ENCODE data around the gene MUC2.

DNA sequence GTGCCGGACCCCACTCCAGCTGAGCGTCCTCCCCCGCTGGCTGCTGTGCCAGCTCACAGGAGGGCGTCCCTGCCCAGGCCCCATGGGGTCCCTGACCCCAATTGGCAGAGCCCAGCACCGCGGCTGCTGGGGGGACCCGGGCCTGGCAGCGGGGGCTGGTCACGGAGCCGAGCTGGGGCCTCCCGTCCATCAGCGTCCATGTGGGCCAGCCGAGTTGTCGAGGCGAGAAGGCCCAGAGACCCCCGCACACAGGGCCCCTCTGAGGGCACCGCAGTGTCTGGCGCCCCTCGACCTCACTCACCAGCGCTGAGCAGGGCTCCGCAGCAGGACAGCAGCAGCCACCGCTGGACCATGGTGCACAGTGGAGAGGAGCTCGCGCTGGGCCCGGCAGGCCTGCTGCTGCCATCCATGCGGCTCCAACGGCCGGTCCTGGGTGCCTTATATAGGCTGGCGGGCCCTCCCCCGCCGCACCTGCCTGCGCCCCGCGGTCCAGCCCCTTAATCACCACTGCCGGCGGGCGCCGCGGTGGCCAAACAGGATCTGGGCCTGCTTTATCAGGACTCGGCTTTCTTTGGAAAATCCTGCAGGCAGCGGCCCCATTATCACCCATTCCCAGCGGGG lies 38.3 kb upstream of the MUC2 start, which contains the start of gene MUC6:
- TF ChIP-seq, protein P1, sequence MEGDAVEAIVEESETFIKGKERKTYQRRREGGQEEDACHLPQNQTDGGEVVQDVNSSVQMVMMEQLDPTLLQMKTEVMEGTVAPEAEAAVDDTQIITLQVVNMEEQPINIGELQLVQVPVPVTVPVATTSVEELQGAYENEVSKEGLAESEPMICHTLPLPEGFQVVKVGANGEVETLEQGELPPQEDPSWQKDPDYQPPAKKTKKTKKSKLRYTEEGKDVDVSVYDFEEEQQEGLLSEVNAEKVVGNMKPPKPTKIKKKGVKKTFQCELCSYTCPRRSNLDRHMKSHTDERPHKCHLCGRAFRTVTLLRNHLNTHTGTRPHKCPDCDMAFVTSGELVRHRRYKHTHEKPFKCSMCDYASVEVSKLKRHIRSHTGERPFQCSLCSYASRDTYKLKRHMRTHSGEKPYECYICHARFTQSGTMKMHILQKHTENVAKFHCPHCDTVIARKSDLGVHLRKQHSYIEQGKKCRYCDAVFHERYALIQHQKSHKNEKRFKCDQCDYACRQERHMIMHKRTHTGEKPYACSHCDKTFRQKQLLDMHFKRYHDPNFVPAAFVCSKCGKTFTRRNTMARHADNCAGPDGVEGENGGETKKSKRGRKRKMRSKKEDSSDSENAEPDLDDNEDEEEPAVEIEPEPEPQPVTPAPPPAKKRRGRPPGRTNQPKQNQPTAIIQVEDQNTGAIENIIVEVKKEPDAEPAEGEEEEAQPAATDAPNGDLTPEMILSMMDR (conservative IDR thresholded peaks at IDR 0.05; ENCODE audit: low read depth, low read length): no peak
- TF ChIP-seq CHD1 (IDR thresholded peaks at IDR 0.05; ENCODE audit: low read depth, low read length) (no peak), POLR2A (IDR thresholded peaks at IDR 0.05; ENCODE audit: low read depth, low read length) (no peak), USF2 (IDR thresholded peaks at IDR 0.05; ENCODE audit: low read depth, low read length) (no peak), RCOR1 (IDR thresholded peaks at IDR 0.05; ENCODE audit: insufficient replicate concordance, low read length) (no peak), MAZ (IDR thresholded peaks at IDR 0.05; ENCODE audit: borderline replicate concordance, low read depth, low read length) (no peak)

All from IMR-90 (cell line).